Peyer's patch (tissue), 4 donors: Measurements from ENCODE around the gene PRL.

Source experiments
- POLR2A ChIP-seq, 2 donors: fragments of 450-650 bp; IDR thresholded peaks; one replicate each; pipeline ENCODE4 v1.5.1; 2017; ENCODE audit warnings: antibody characterized with exemption in 2 of 2, mild to moderate bottlenecking in 2 of 2, moderate library complexity in 2 of 2
- TF ChIP-seq, protein P1 (sequence below), 6 experiments: fragments of 450-650 bp in 4 of 6; fragments of 200-600 bp in 2 of 6; sonication (generic) in 1 of 6; IDR thresholded peaks; one replicate each; pipeline ENCODE4 v1.5.1; 2017 to 2019; ENCODE audit warnings: antibody characterized with exemption in 6 of 6, mild to moderate bottlenecking in 3 of 6, moderate library complexity in 1 of 6

DNA sequence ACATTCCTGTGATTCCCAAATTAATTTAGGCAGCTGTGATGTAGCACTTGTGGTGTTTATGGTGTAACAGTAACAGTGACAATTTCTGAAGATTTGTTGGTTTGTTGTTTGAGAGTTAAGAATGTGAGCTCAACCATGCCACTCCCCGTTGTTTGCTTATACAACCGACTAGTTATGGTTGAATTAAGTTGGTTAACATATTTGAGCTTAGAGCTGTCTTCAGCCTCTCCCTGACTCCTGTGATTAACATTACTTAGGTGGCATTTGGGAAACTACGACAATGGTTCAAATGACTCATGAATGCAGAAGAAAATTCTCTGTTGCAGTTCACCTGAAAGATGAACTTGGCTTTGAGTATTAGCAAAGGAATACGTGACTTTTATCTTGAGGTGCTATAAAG, 35.9 kb upstream of the PRL start:
- no peak for TF ChIP-seq POLR2A (IDR thresholded peaks at IDR 0.05)
- TF ChIP-seq, protein P1, sequence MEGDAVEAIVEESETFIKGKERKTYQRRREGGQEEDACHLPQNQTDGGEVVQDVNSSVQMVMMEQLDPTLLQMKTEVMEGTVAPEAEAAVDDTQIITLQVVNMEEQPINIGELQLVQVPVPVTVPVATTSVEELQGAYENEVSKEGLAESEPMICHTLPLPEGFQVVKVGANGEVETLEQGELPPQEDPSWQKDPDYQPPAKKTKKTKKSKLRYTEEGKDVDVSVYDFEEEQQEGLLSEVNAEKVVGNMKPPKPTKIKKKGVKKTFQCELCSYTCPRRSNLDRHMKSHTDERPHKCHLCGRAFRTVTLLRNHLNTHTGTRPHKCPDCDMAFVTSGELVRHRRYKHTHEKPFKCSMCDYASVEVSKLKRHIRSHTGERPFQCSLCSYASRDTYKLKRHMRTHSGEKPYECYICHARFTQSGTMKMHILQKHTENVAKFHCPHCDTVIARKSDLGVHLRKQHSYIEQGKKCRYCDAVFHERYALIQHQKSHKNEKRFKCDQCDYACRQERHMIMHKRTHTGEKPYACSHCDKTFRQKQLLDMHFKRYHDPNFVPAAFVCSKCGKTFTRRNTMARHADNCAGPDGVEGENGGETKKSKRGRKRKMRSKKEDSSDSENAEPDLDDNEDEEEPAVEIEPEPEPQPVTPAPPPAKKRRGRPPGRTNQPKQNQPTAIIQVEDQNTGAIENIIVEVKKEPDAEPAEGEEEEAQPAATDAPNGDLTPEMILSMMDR (IDR thresholded peaks at IDR 0.05): no peak
